ENCODE data around the gene KDM4B.

Gene KDM4B

GRCh38 chr19:4935444-4935843, 33.5 kb upstream of the KDM4B start:
- TF ChIP-seq CTCF (IDR thresholded peaks at IDR 0.05) = no peak

- TF ChIP-seq CTCF (IDR thresholded peaks at IDR 0.05) = no peak
Observed at GRCh38 chr19:4937060-4937459, 31.9 kb upstream of the KDM4B start.

- TF ChIP-seq CTCF (IDR thresholded peaks at IDR 0.05) = no peak
Observed at GRCh38 chr19:4939466-4939865, 29.4 kb upstream of the KDM4B start.

GRCh38 chr19:4951656-4952055, 17.3 kb upstream of the KDM4B start:
- TF ChIP-seq CTCF (IDR thresholded peaks at IDR 0.05) = no peak

GRCh38 chr19:4952945-4953344, 16.0 kb upstream of the KDM4B start:
- no peak for TF ChIP-seq CTCF (IDR thresholded peaks at IDR 0.05)

- TF ChIP-seq CTCF (IDR thresholded peaks at IDR 0.05) = no peak
Observed at GRCh38 chr19:4955274-4955673, 13.6 kb upstream of the KDM4B start.

GRCh38 chr19:4957981-4958380, 10.9 kb upstream of the KDM4B start:
- no peak for TF ChIP-seq CTCF (IDR thresholded peaks at IDR 0.05)

GRCh38 chr19:4962085-4962619, 6.8 kb upstream of the KDM4B start:
- no peak for TF ChIP-seq CTCF (IDR thresholded peaks at IDR 0.05)
